Measurements from ENCODE around the gene TMPRSS11E.

- TF ChIP-seq CTCF (IDR thresholded peaks at IDR 0.05) (no peak), POLR2A (IDR thresholded peaks at IDR 0.05) (no peak)
Measured at GRCh38 chr4:68430337-68430736, 16.9 kb upstream of the TMPRSS11E start.
